Activated effector memory CD4-positive, alpha-beta T cell treated with Interleukin-2 at 50 U/mL for 16 hours (primary cell): ENCODE measurements around the gene STARD13.

Experiments used
- DNase-seq: peaks from one replicate; pipeline ENCODE4 v3.0.0-alpha.2; 2020

Gene STARD13

GRCh38 chr13:33217256-33217655 is 68.3 kb downstream of the STARD13 start:
- no peak for DNase-seq

- DNase-seq = no peak
Measured at GRCh38 chr13:33213797-33214196, 71.8 kb downstream of the STARD13 start.

- no peak for DNase-seq
Measured at GRCh38 chr13:33213024-33213768, 72.4 kb downstream of the STARD13 start.

GRCh38 chr13:33212396-33212795 is 73.2 kb downstream of the STARD13 start:
- no peak for DNase-seq

GRCh38 chr13:33210090-33210489 is 75.5 kb downstream of the STARD13 start:
- DNase-seq = no peak

- DNase-seq = no peak
Measured at GRCh38 chr13:33208290-33209220, 77.0 kb downstream of the STARD13 start.

- no peak for DNase-seq
Measured at GRCh38 chr13:33207615-33207961, 78.0 kb downstream of the STARD13 start.

GRCh38 chr13:33206945-33207614 is 78.5 kb downstream of the STARD13 start:
- DNase-seq = no peak

GRCh38 chr13:33206425-33206824 is 79.1 kb downstream of the STARD13 start:
- DNase-seq = no peak

- no peak for DNase-seq
Measured at GRCh38 chr13:33205804-33206221, 79.7 kb downstream of the STARD13 start.

GRCh38 chr13:33205224-33205623 is 80.3 kb downstream of the STARD13 start:
- no peak for DNase-seq

- no peak for DNase-seq
Measured at GRCh38 chr13:33204130-33204927, 81.2 kb downstream of the STARD13 start.

GRCh38 chr13:33202644-33203169 is 82.8 kb downstream of the STARD13 start:
- no peak for DNase-seq

- no peak for DNase-seq
Measured at GRCh38 chr13:33201659-33202058, 83.9 kb downstream of the STARD13 start.

- no peak for DNase-seq
Measured at GRCh38 chr13:33199289-33199850, 86.2 kb downstream of the STARD13 start.

GRCh38 chr13:33197541-33197971 is 88.0 kb downstream of the STARD13 start:
- no peak for DNase-seq

- DNase-seq = no peak
Measured at GRCh38 chr13:33196767-33197166, 88.8 kb downstream of the STARD13 start.

GRCh38 chr13:33195693-33196464 is 89.7 kb downstream of the STARD13 start:
- DNase-seq = no peak

GRCh38 chr13:33194820-33195692 is 90.5 kb downstream of the STARD13 start:
- DNase-seq = no peak

GRCh38 chr13:33193428-33193974 is 92.1 kb downstream of the STARD13 start:
- no peak for DNase-seq
